AG09319 (cell line): Measurements from ENCODE around the gene UPK1B.

ENCODE experiments used
- DNase-seq: peaks from one replicate; pipeline ENCODE4 v3.0.0-alpha.2; 2010; ENCODE audit warnings: low read depth; ENCODE audit errors: extremely low read depth
- TF ChIP-seq, protein P1 (sequence below): IDR thresholded peaks from 2 replicates; pipeline ENCODE4 v1.5.1; 2011; ENCODE audit warnings: low read depth, mild to moderate bottlenecking, inconsistent platforms, low read length, moderate library complexity

The UPK1B gene

DNA sequence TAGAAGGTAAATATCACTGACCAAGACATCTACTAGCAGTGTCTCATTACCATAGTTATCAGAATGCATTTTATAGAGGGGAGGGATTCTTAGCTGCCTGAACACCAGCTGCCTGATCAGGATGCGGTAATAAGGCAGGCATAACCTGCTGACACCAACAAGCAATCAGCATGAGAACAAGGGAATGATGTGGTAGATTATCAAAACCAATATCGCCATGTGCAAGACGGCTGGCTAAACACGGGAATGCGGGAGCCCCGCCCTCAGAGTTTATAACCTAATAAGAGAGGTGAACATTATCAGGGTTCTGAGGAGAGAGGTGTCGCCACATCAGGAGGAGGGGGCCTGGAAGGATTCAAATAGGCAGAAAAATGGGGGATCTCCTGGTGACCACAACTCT, 46.8 kb downstream of the UPK1B start:
- TF ChIP-seq, protein P1, sequence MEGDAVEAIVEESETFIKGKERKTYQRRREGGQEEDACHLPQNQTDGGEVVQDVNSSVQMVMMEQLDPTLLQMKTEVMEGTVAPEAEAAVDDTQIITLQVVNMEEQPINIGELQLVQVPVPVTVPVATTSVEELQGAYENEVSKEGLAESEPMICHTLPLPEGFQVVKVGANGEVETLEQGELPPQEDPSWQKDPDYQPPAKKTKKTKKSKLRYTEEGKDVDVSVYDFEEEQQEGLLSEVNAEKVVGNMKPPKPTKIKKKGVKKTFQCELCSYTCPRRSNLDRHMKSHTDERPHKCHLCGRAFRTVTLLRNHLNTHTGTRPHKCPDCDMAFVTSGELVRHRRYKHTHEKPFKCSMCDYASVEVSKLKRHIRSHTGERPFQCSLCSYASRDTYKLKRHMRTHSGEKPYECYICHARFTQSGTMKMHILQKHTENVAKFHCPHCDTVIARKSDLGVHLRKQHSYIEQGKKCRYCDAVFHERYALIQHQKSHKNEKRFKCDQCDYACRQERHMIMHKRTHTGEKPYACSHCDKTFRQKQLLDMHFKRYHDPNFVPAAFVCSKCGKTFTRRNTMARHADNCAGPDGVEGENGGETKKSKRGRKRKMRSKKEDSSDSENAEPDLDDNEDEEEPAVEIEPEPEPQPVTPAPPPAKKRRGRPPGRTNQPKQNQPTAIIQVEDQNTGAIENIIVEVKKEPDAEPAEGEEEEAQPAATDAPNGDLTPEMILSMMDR: no peak
- DNase-seq: no peak

DNA sequence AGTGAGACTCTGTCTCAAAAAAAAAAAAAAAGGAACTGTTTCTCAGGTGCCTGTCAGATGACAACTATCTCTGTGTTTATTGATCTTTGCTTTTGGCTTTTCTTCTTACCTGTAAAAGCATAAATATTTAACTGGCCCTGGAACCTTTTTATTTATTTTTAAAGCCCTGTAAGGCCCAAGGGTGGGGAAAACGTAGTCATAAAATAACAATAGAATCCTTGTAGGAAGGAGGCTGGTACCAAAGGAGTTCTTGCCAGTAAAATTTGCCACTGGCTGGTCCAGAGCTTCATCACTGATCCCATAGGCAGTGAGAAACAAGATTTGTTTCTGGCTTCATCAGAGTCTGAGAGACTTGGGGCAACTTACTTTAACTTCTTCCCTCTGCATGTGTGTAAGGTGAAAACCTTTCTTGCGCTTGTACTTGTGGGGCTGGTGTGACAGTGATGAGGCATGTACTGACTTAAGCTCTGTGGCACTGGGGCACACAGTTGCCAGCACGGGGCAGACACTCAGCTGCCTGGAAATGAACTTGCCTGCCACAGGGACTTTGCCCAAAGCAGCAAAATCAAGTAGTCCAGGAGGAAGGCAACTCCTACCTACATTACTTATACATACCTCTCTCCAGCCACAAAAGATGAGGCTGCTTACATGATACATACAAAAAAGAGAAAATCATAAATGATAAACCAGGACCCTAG, 47.7 kb downstream of the UPK1B start:
- no peak for DNase-seq
- TF ChIP-seq, protein P1: no peak

DNA sequence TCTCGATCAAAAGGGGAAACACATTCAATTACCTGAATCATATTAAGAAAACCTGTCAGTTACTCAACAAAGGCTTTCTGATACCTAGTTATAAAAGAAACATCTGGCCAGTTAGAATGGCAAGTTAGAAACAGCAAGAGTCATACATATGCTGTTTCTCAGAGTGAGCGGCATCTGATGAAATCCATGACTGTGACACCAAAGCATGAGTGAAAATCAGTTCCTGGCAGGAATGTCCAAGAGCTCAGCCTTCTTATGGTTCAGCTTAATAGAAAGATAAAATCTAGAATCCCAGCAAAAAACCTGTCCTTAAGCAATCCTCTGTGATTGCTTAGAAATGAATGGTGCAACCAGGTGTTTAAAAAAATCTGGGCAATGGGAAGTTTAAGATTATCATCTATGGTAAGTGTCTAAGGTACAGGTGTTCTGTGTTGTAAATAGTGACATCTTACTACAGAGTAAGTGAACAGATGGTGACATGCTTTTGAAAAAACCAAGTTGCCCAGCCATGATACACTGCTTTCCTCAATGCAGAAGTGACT, 48.5 kb downstream of the UPK1B start:
- peak; percentile 20 for DNase-seq
- TF ChIP-seq, protein P1: no peak

DNA sequence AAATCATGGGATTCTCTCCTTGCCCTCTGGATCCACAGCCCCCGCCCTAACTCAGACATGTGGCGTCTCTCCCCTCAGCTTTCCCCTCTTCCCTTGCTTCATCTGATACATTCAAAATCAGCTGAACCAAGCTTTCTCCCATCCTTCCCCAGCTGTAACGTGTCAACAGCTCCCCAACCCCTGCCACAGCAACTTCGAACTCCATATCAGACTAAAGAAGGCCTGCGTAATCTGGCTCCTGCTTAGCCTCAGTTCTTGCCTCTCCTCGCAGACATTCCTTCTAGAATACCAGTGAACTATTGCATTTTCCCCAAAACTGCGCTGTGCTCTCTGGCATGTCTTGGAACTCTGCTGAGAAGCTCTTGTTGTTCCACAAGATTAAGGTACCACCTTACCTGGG, 49.0 kb downstream of the UPK1B start:
- TF ChIP-seq, protein P1: no peak
- no peak for DNase-seq

DNA sequence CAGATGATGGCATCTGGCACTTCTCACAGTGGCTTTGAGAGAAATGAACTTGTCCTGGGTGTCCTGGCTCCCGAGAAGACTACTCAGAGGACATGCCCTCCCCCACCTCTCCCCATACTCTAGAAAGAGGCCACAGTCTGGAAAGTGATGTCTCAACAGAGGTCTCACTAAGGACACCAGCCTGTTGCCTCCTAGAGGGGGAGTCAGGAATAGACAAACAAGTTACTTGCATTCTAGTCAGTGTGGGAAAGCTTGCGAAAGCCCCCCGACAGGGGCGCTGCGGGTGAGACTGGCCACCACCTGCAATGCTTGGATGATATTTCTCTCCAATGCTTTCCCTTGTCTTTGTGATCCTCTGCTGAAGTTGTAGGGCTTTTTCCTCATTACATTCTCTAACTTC, 50.1 kb downstream of the UPK1B start:
- DNase-seq: no peak
- TF ChIP-seq, protein P1: no peak

DNA sequence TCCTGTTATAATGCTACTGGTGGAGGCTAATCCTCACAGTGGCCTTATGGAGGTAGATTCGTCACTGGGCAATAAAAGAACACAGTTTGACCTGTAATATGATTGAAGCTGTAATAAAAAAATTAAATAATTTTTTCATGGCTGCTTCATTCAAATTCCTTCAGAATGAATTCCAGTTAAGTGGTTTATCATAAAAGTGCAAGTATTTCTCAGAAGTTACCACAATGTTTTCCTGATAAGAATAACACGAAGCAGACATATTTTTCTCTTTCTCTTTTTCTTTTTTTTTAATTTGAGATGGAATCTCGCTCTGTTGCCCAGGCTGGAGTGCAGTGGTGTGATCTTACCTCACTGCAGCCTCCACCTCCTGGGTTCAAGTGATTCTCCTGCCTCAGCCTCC, 51.7 kb downstream of the UPK1B start:
- DNase-seq: no peak
- TF ChIP-seq, protein P1: no peak

DNA sequence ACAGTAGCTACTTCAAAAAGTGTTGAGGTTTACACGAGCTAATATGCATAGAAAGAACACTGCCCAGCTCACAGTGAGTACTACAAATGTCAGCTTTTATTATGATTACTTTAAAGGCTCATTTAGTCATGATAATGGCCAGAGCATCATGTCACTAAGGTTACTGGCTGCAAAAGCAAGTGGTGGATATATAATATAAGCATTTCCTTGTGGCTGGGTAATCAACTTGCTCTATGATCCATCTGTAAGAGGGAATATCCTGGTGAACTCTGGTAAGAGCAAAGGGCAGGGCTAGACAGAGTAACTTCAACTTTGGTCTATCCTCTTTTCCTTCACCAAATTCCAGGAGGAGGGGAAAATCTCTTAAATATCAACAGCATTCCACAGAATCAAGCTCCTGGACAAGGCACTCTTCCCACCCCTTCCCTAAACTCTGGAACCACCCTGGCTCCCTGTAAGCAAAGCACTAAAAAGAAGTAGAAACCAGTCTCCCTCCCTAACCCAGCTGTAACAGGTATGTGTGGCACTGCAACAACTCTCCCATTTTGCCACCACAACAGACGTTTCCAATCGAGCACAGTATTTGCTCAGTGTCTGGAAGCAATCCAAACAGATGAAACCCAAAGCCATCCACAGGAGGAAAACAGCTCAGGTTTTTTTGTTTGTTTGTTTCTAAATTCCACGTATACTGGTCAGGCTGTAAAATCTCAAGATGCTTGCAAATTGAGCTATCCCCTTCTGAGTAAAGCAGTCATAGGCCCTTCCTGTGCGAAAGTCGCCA, 53.9 kb downstream of the UPK1B start:
- no peak for DNase-seq
- TF ChIP-seq, protein P1: no peak
